SK-N-SH treated with all-trans-retinoic acid at 6 μM for 48 hours (cell line): ENCODE results near the gene KCNIP4.

Experiments used
- ATAC-seq: fragments of 200-7000 bp; cut with Tn5 transposase; 3 replicates; pipeline ENCODE4 v1.9.1; 2020; ENCODE audit warnings: mild to moderate bottlenecking, moderate library complexity
- ARNTL ChIP-seq: fragments of 450-650 bp; formaldehyde crosslinking; IDR thresholded peaks from 2 replicates; pipeline ENCODE4 v1.5.0; 2020; ENCODE audit warnings: low read depth, mild to moderate bottlenecking, moderate library complexity, borderline replicate concordance
- BACH2 ChIP-seq: fragments of 250-450 bp; sonication (Bioruptor Pico); IDR thresholded peaks from 2 replicates; pipeline ENCODE4 v1.9.0; 2021; ENCODE audit warnings: mild to moderate bottlenecking, borderline replicate concordance
- CREB5 ChIP-seq: fragments of 250-450 bp; sonication (Bioruptor Pico); IDR thresholded peaks from 2 replicates; pipeline ENCODE4 v1.5.1; 2020; ENCODE audit warnings: low read depth, mild to moderate bottlenecking, moderate library complexity
- ESRRG ChIP-seq: fragments of 250-450 bp; sonication (Bioruptor Pico); IDR thresholded peaks from 2 replicates; pipeline ENCODE4 v1.6.1; 2021; ENCODE audit warnings: mild to moderate bottlenecking
- GLIS3 ChIP-seq: fragments of 250-450 bp; sonication (Bioruptor Pico); IDR thresholded peaks from 2 replicates; pipeline ENCODE4 v1.5.0; 2020; ENCODE audit warnings: mild to moderate bottlenecking, moderate library complexity
- ISL1 ChIP-seq: fragments of 250-450 bp; sonication (Bioruptor Pico); IDR thresholded peaks from 2 replicates; pipeline ENCODE4 v2.1.2; 2022; ENCODE audit warnings: mild to moderate bottlenecking, moderate library complexity
- OSR1 ChIP-seq: fragments of 250-450 bp; sonication (Bioruptor Pico); IDR thresholded peaks from 2 replicates; pipeline ENCODE4 v1.8.0; 2022; ENCODE audit warnings: moderate library complexity, mild to moderate bottlenecking, inconsistent platforms
- PATZ1 ChIP-seq: fragments of 250-450 bp; sonication (Bioruptor Pico); IDR thresholded peaks from 2 replicates; pipeline ENCODE4 v1.8.0; 2020; ENCODE audit warnings: mild to moderate bottlenecking, moderate library complexity, borderline replicate concordance
- POU6F1 ChIP-seq: fragments of 250-450 bp; sonication (Bioruptor Pico); IDR thresholded peaks from 2 replicates; pipeline ENCODE4 v1.8.0; 2021; ENCODE audit warnings: low read depth, mild to moderate bottlenecking, moderate library complexity, borderline replicate concordance
- PPARA ChIP-seq: fragments of 250-450 bp; sonication (Bioruptor Pico); IDR thresholded peaks from 2 replicates; pipeline ENCODE4 v1.5.0; 2020; ENCODE audit warnings: mild to moderate bottlenecking, borderline replicate concordance
- RARB ChIP-seq: fragments of 250-450 bp; sonication (Bioruptor Pico); IDR thresholded peaks from 2 replicates; pipeline ENCODE4 v1.8.0; 2021; ENCODE audit warnings: mild to moderate bottlenecking, moderate library complexity
- SNAI2 ChIP-seq: fragments of 250-450 bp; sonication (Bioruptor Pico); IDR thresholded peaks from 2 replicates; pipeline ENCODE4 v1.5.0; 2020; ENCODE audit warnings: mild to moderate bottlenecking, moderate library complexity
- TCF4 ChIP-seq: fragments of 250-450 bp; sonication (Bioruptor Pico); IDR thresholded peaks from 2 replicates; pipeline ENCODE4 v1.8.0; 2021; ENCODE audit warnings: mild to moderate bottlenecking, moderate library complexity, borderline replicate concordance
- TOX ChIP-seq: fragments of 250-450 bp; sonication (Bioruptor Pico); IDR thresholded peaks from 2 replicates; pipeline ENCODE4 v1.8.0; 2021; ENCODE audit warnings: mild to moderate bottlenecking, moderate library complexity, borderline replicate concordance
- TSHZ2 ChIP-seq: fragments of 250-450 bp; sonication (Bioruptor Pico); IDR thresholded peaks from 2 replicates; pipeline ENCODE4 v1.5.0; 2020; ENCODE audit warnings: mild to moderate bottlenecking, moderate library complexity
- ZC3H10 ChIP-seq: fragments of 250-450 bp; sonication (Bioruptor Pico); IDR thresholded peaks from 2 replicates; pipeline ENCODE4 v1.5.1; 2021; ENCODE audit warnings: mild to moderate bottlenecking, moderate library complexity
- ZFP3 ChIP-seq: fragments of 250-450 bp; sonication (Bioruptor Pico); IDR thresholded peaks from 2 replicates; pipeline ENCODE4 v1.5.0; 2020; ENCODE audit warnings: mild to moderate bottlenecking, moderate library complexity
- ZFP30 ChIP-seq: fragments of 450-650 bp; formaldehyde crosslinking; IDR thresholded peaks from 2 replicates; pipeline ENCODE4 v1.5.0; 2022; ENCODE audit warnings: mild to moderate bottlenecking, moderate library complexity
- ZNF565 ChIP-seq: fragments of 450-650 bp; formaldehyde crosslinking; conservative IDR thresholded peaks from 2 replicates; pipeline ENCODE4 v1.5.0; 2020; ENCODE audit warnings: low read depth, mild to moderate bottlenecking, moderate library complexity
- ZNF70 ChIP-seq: fragments of 450-650 bp; formaldehyde crosslinking; IDR thresholded peaks from 2 replicates; pipeline ENCODE4 v1.5.0; 2020; ENCODE audit warnings: mild to moderate bottlenecking, moderate library complexity
- ZNF8 ChIP-seq: fragments of 450-650 bp; formaldehyde crosslinking; IDR thresholded peaks from 2 replicates; pipeline ENCODE4 v1.5.0; 2020; ENCODE audit warnings: mild to moderate bottlenecking, moderate library complexity

The KCNIP4 gene

GRCh38 chr4:21835712-21836111 lies 112.9 kb downstream of the KCNIP4 start:
- ATAC-seq = no peak
- TF ChIP-seq OSR1 (CRISPR knock-in tag) (no peak), ZC3H10 (CRISPR knock-in tag) (no peak), TCF4 (no peak), ZFP30 (no peak), CREB5 (CRISPR knock-in tag) (no peak), ZNF8 (no peak), ZFP3 (no peak)

GRCh38 chr4:21830272-21830671 lies 118.3 kb downstream of the KCNIP4 start:
- no peak for TF ChIP-seq TOX
- no peak for TF ChIP-seq ARNTL (CRISPR knock-in tag)
- TF ChIP-seq CREB5 (CRISPR knock-in tag) = no peak
- no peak for TF ChIP-seq GLIS3 (CRISPR knock-in tag)
- TF ChIP-seq TSHZ2 (CRISPR knock-in tag) = no peak
- TF ChIP-seq, all 23 proteins: peak for 0
- peak; percentile 40; the same call in 1 of the 3 replicates for ATAC-seq

- TF ChIP-seq SNAI2 (CRISPR knock-in tag) (no peak), ZNF70 (no peak), PPARA (CRISPR knock-in tag) (no peak), TOX (no peak), ZC3H10 (CRISPR knock-in tag) (no peak), BACH2 (CRISPR knock-in tag) (no peak), TSHZ2 (CRISPR knock-in tag) (no peak), ARNTL (CRISPR knock-in tag) (no peak), ISL1 (CRISPR knock-in tag) (no peak), ESRRG (CRISPR knock-in tag) (no peak), POU6F1 (CRISPR knock-in tag) (no peak), PATZ1 (CRISPR knock-in tag) (no peak), GLIS3 (CRISPR knock-in tag) (no peak), OSR1 (CRISPR knock-in tag) (no peak), RARB (CRISPR knock-in tag) (no peak), ZNF565 (CRISPR knock-in tag) (no peak)
- peak; percentile 78 for ATAC-seq
These were observed 121.0 kb downstream of the KCNIP4 start for GRCh38 chr4:21827575-21827974.
